ENCODE measurements around the gene MX1. TPM values are rescaled to one million over a fixed set of nuclear protein-coding genes. Genes with fewer than 3 reads are reported as not detected.

Gene MX1
- total and polyA plus RNA-seq, 12 donors = 14.0 to 44.4 (median 26.4) TPM

DNA sequence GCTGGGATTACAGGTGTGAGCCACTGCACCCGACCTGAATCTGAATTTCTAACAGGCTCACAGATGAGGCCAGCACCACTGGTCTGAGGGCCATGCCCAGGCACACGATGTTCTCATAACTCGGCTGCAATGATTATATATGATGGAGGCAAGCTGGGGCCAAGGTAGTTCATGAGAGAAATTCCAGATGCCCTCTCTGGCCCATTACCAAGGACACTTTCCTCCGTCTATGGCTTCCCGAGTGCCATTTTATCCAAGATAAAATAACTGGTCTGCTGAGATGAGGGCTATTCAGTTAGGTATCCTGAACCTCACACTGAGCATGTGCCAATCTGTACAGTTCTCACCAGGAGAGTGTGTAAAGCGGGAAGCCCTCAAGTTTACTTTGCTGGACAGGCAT is 65.4 kb downstream of the MX1 start:
- Histone ChIP-seq H3K9me3 (replicated peaks in 1 of 3) (no peaks in the 10 kb centered on the region), H3K4me3 (no peak overlapping the region), H3K27ac (no peak overlapping the region), H3K4me1 (replicated peaks in 1 of 2) (no peaks in the 10 kb centered on the region), H3K36me3 (replicated peaks in 1 of 2) (no peaks in the 10 kb centered on the region), H3K27me3 (no peaks in the 10 kb centered on the region)
- intact Hi-C loops (cut with DNase I) = no loop called here
- DNase-seq = no peak
- TF ChIP-seq POLR2A (IDR thresholded peaks at IDR 0.05) = no peak
- TF ChIP-seq, protein P1, sequence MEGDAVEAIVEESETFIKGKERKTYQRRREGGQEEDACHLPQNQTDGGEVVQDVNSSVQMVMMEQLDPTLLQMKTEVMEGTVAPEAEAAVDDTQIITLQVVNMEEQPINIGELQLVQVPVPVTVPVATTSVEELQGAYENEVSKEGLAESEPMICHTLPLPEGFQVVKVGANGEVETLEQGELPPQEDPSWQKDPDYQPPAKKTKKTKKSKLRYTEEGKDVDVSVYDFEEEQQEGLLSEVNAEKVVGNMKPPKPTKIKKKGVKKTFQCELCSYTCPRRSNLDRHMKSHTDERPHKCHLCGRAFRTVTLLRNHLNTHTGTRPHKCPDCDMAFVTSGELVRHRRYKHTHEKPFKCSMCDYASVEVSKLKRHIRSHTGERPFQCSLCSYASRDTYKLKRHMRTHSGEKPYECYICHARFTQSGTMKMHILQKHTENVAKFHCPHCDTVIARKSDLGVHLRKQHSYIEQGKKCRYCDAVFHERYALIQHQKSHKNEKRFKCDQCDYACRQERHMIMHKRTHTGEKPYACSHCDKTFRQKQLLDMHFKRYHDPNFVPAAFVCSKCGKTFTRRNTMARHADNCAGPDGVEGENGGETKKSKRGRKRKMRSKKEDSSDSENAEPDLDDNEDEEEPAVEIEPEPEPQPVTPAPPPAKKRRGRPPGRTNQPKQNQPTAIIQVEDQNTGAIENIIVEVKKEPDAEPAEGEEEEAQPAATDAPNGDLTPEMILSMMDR (IDR thresholded peaks at IDR 0.05) = no peak
- WGBS, 4 donors = 61 to 70% (median 65%) methylated on average over 6 of the region's 6 CpGs

DNA sequence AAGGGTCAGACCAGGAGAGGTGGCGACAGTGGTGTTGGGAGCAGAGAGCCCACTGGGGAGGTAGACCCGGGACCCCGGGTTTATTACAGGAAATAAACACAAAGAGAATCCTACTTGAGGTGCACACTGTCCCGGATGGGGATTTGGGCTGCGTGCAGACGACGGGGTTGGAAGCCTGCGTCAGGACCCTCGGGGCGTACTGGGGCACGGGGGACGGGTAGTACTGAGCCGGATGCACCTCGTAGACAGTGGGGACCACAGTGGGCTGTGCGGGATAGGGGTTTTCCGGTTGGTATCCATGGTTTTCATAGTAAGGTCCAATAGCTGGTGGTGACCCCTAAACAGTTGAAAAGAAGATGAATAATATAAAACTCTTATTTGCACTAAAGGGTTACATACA is 68.2 kb downstream of the MX1 start:
- Histone ChIP-seq H3K4me1 (replicated peaks in 1 of 2) (no peaks in the 10 kb centered on the region), H3K9me3 (replicated peaks in 1 of 3) (no peaks in the 10 kb centered on the region), H3K27me3 (peaks cover 4% of the 10 kb centered on the region), H3K4me3 (no peak overlapping the region), H3K36me3 (replicated peaks in 1 of 2) (no peaks in the 10 kb centered on the region), H3K27ac (no peak overlapping the region)
- DNase-seq = no peak
- intact Hi-C loops (cut with DNase I) = no loop called here
- TF ChIP-seq, protein P1 (IDR thresholded peaks at IDR 0.05) = no peak
- TF ChIP-seq POLR2A (IDR thresholded peaks at IDR 0.05) = no peak
- 88 to 90% (median 89%) methylated on average over 16 of the region's 16 CpGs for WGBS, 4 donors

DNA sequence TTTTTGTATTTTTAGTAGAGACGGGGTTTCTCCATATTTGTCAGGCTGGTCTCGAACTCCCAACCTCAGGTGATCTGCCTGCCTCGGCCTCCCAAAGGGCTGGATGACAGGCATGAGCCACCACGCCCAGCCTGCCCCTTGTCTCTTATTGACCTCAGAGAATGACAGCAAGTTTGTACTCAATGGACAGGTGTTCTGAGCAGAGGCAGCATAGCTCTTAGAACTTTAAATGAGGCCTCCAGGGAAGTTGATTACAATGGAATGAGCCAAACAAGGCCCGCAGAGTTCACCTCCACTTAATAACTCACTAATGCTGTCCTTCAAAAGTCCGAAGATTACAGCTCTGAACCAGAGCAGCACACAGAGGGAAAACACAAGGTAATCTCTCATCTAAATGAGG is 71.0 kb downstream of the MX1 start:
- H3K27me3 ChIP-seq = peaks cover 4% of the 10 kb centered on the region
- H3K27ac ChIP-seq = no peak overlapping the region
- H3K36me3 ChIP-seq (replicated peaks in 1 of 2) = no peaks in the 10 kb centered on the region
- 79 to 88% (median 82%) methylated on average over 6 of the region's 6 CpGs for WGBS, 4 donors
- H3K4me1 ChIP-seq (replicated peaks in 1 of 2) = no peaks in the 10 kb centered on the region
- no peaks in the 10 kb centered on the region for H3K9me3 ChIP-seq (replicated peaks in 1 of 3)
- intact Hi-C loops (cut with DNase I) = no loop called here
- DNase-seq = no peak
- H3K4me3 ChIP-seq = no peak overlapping the region
- no peak for TF ChIP-seq POLR2A (IDR thresholded peaks at IDR 0.05)
- TF ChIP-seq, protein P1 (IDR thresholded peaks at IDR 0.05) = no peak

DNA sequence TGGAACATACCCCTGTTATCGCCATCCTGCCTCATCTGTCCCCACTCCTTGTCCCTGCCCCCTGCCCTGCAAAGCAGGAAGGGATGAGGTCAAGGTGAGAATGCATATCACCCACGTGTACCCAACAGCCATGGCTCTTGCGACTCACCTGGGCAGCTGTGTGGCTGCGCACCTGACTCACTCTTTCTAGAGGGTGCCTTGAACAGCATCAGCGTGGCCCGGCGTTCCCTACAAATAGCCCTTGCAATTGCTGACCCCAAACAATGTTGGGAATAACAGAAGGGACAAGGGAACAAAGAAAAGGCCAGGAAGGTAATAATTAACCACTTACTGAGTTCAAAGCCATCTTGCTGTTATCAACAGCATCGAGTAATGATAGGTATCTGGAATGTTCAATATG is 71.7 kb downstream of the MX1 start:
- no peaks in the 10 kb centered on the region for H3K9me3 ChIP-seq (replicated peaks in 1 of 3)
- intact Hi-C loops (cut with DNase I) = no loop called here
- WGBS, 4 donors = 79 to 83% (median 83%) methylated on average over 8 of the region's 8 CpGs
- H3K27ac ChIP-seq = no peak overlapping the region
- no peaks in the 10 kb centered on the region for H3K36me3 ChIP-seq (replicated peaks in 1 of 2)
- peaks cover 4% of the 10 kb centered on the region for H3K27me3 ChIP-seq
- no peak overlapping the region for H3K4me3 ChIP-seq
- H3K4me1 ChIP-seq (replicated peaks in 1 of 2) = no peaks in the 10 kb centered on the region
- no peak for TF ChIP-seq POLR2A (IDR thresholded peaks at IDR 0.05)
- TF ChIP-seq, protein P1 (IDR thresholded peaks at IDR 0.05) = no peak
- DNase-seq = no peak

Data from adrenal gland (tissue), 12 donors.